ENCODE data around the gene PNMA8A. TPM values are rescaled to one million over a fixed set of nuclear protein-coding genes. Genes with fewer than 3 reads are reported as not detected.

Gene PNMA8A
- total and polyA plus RNA-seq, 12 donors, result 7.6 to 64.6 (median 44.2) TPM

- 34 to 45% (median 39%) methylated on average over 10 to 49 of the region's 49 CpGs for WGBS, 4 donors
- intact Hi-C loops (cut with DNase I), result no loop called here
Observed at GRCh38 chr19:46494941-46495785, 23.8 kb upstream of the PNMA8A start.

GRCh38 chr19:46494146-46494940, 23.0 kb upstream of the PNMA8A start:
- intact Hi-C loops (cut with DNase I), result no loop called here
- WGBS, 4 donors, result 66 to 81% (median 75%) methylated on average over 62 to 67 of the region's 67 CpGs
- H3K27ac ChIP-seq, result peak overlapping the region in 2 of 5 donors; percentile 82 to 90
- no peak for TF ChIP-seq POLR2A (IDR thresholded peaks at IDR 0.05)
- TF ChIP-seq, protein P1, sequence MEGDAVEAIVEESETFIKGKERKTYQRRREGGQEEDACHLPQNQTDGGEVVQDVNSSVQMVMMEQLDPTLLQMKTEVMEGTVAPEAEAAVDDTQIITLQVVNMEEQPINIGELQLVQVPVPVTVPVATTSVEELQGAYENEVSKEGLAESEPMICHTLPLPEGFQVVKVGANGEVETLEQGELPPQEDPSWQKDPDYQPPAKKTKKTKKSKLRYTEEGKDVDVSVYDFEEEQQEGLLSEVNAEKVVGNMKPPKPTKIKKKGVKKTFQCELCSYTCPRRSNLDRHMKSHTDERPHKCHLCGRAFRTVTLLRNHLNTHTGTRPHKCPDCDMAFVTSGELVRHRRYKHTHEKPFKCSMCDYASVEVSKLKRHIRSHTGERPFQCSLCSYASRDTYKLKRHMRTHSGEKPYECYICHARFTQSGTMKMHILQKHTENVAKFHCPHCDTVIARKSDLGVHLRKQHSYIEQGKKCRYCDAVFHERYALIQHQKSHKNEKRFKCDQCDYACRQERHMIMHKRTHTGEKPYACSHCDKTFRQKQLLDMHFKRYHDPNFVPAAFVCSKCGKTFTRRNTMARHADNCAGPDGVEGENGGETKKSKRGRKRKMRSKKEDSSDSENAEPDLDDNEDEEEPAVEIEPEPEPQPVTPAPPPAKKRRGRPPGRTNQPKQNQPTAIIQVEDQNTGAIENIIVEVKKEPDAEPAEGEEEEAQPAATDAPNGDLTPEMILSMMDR (IDR thresholded peaks at IDR 0.05), result no peak
- no peaks in the 10 kb centered on the region for H3K36me3 ChIP-seq (replicated peaks in 1 of 2)
- H3K27me3 ChIP-seq, result no peaks in the 10 kb centered on the region
- peak overlapping the region in 2 of 4 donors; percentile 20 to 47 for H3K4me3 ChIP-seq
- peak in 1 of 7 donors; percentile 39 for DNase-seq
- H3K9me3 ChIP-seq (replicated peaks in 1 of 3), result no peaks in the 10 kb centered on the region
- H3K4me1 ChIP-seq (replicated peaks in 1 of 2), result peaks cover 30 to 55% of the 10 kb centered on the region in 2 donors

More at GRCh38 chr19:46494941-46495785, 23.8 kb upstream of the PNMA8A start:
- Histone ChIP-seq H3K27me3 (no peaks in the 10 kb centered on the region), H3K9me3 (replicated peaks in 1 of 3) (no peaks in the 10 kb centered on the region), H3K4me1 (replicated peaks in 1 of 2) (peaks cover 30 to 46% of the 10 kb centered on the region in 2 donors), H3K27ac (peak overlapping the region in 4 of 5 donors; percentile 19 to 86 (median 74)), H3K4me3 (peak overlapping the region in 2 of 4 donors; percentile 45 to 60), H3K36me3 (replicated peaks in 1 of 2) (no peaks in the 10 kb centered on the region)
- TF ChIP-seq, protein P1 (IDR thresholded peaks at IDR 0.05), result no peak
- TF ChIP-seq POLR2A (IDR thresholded peaks at IDR 0.05), result no peak
- DNase-seq, result peak in 2 of 7 donors; percentile 17 to 35

DNA sequence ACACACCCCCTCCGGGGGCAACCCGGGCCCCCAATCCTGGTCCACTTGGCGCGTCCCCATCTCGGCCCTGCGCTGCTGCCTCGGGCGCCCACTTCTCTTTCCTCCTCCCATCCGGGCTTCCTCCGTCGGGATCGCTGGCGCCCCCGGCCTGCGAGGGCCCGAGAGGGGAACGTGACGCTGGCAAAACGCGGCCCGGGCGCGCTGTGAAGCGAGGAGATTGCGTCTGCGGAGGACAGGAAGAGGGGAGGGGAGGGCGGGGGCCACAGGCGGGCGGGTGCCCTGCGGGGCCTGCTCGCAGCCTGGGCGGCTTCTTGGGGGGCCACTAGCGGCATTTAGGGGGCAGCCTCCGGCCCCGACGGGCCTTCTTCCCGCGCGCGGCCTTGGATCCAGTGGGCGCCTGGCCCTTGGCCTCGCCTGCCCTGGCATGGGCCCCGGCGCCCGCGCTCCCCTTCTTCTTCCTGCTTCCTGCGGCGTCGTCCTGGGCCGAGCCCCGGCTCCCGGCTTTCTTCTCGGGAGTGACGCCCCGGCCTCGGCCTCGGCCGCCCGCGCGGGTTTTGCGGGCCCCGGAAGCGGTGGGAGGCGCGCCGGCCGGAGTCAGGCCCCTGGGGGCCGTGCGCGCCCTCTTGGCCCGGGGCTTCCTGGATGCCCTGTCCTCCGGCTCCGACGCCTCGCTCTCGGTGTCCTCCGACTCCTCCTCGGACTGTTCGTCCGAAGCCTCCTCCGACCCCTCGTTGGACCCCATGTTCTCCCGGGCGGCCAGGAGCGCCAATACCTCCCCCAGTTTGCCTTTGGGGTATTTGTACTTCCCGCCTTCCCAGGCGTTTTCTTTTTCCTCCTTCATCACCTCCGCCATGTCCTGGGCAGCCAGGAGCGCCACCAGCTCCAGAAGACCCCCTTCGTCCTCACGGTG, 22.1 kb upstream of the PNMA8A start:
- Histone ChIP-seq H3K27me3 (no peaks in the 10 kb centered on the region), H3K9me3 (replicated peaks in 1 of 3) (no peaks in the 10 kb centered on the region), H3K27ac (peak overlapping the region; percentile 49 to 90 (median 79)), H3K4me1 (replicated peaks in 1 of 2) (peaks cover 30 to 56% of the 10 kb centered on the region in 2 donors), H3K36me3 (replicated peaks in 1 of 2) (no peaks in the 10 kb centered on the region), H3K4me3 (peak overlapping the region in 2 of 4 donors; percentile 20 to 47)
- intact Hi-C loops (cut with DNase I), result no loop called here
- DNase-seq, result peak in 6 of 7 donors; percentile 56 to 67 (median 62)
- TF ChIP-seq POLR2A (IDR thresholded peaks at IDR 0.05), result peak in 1 of 2 donors; percentile 1
- TF ChIP-seq, protein P1 (IDR thresholded peaks at IDR 0.05), result no peak
- 12 to 51% (median 25%) methylated on average over 18 to 89 of the region's 92 CpGs for WGBS, 4 donors

All from adrenal gland (tissue), 12 donors.